Measurements from ENCODE around the gene RTN4. TPM values are rescaled to one million over a fixed set of nuclear protein-coding genes. Genes with fewer than 3 reads are reported as not detected.

The RTN4 gene
- total RNA-seq, 1 experiment from 2014 or later, result 513 TPM

GRCh38 chr2:55085113-55086040 lies 35.1 kb upstream of the RTN4 start:
- BruUV-seq (replicated peaks), result no TSS peak
- H3K27ac ChIP-seq (ENCODE audit: low read length), result no peak overlapping the region
- ChIA-PET CTCF (no interaction called here), POLR2A (no interaction called here)
- ATAC-seq (no peak), DNase-seq (ENCODE audit: low read depth, low spot score) (no peak)
- no peak for TF ChIP-seq POLR2AphosphoS5 (IDR thresholded peaks at IDR 0.05; ENCODE audit: low read depth, low read length)
- TF ChIP-seq REST (IDR thresholded peaks at IDR 0.05; ENCODE audit: insufficient read depth in 1 of 2, low read depth in 2 of 2, low read length in 1 of 2), result no peak
- no peaks in the 10 kb centered on the region for H3K36me3 ChIP-seq (ENCODE audit: control insufficient read depth, insufficient read depth, low read length)
- in situ Hi-C loops (cut with HindIII; ENCODE audit: low pct_unique_long_range_greater_than_20kb, low sequenced_read_pairs), result no loop called here
- H3K27me3 ChIP-seq (ENCODE audit: control insufficient read depth, insufficient read depth, low read length), result no peaks in the 10 kb centered on the region
- H3K4me3 ChIP-seq (ENCODE audit: low read depth in 2 of 2, low read length in 2 of 2), result no peak overlapping the region
- H3K4me1 ChIP-seq (ENCODE audit: control insufficient read depth, insufficient read depth, low read length), result no peaks in the 10 kb centered on the region
- intact Hi-C loops (cut with micrococcal nuclease; ENCODE audit: unreplicated experiment), result no loop called here
- no peaks in the 10 kb centered on the region for H3K9me3 ChIP-seq (ENCODE audit: control insufficient read depth, insufficient read depth, low read depth, low read length)

DNA sequence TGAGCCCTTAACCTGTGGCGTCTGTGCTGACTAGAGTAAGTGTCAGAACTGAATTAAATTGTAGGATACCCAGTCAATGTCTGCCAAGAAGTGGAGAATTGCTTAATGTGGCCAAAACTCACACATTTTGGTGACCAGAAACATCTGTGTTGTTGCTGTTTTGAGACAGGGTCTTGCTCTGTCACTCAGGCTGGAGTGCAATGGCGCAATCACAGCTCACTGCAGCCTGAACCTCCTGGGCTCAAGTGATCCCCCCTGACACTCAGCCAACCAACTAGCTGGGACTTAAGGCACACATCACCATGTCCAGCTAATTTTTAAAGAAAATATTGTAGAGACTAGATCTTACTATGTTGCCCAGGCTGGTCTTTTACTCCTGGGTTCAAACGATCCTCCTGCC lies 34.4 kb upstream of the RTN4 start:
- intact Hi-C loops (cut with micrococcal nuclease; ENCODE audit: unreplicated experiment) (no loop called here), in situ Hi-C loops (cut with HindIII; ENCODE audit: low pct_unique_long_range_greater_than_20kb, low sequenced_read_pairs) (no loop called here)
- no peak for TF ChIP-seq REST (IDR thresholded peaks at IDR 0.05; ENCODE audit: insufficient read depth in 1 of 2, low read depth in 2 of 2, low read length in 1 of 2)
- no peak for TF ChIP-seq TCF7L2 (IDR thresholded peaks at IDR 0.05; ENCODE audit: low read depth, low read length)
- TF ChIP-seq POLR2AphosphoS5 (IDR thresholded peaks at IDR 0.05; ENCODE audit: low read depth, low read length), result no peak
- no peak for TF ChIP-seq CTCF (IDR thresholded peaks at IDR 0.05)
- no peak for TF ChIP-seq SIN3A (IDR thresholded peaks at IDR 0.05; ENCODE audit: borderline replicate concordance, insufficient read depth, low read depth, low read length)
- DNase-seq (ENCODE audit: low read depth, low spot score) (no peak), ATAC-seq (no peak)
- H3K4me3 ChIP-seq (ENCODE audit: low read depth in 2 of 2, low read length in 2 of 2), result no peak overlapping the region
- no peak overlapping the region for H3K27ac ChIP-seq (ENCODE audit: low read length)
- no TSS peak for BruUV-seq (replicated peaks)
- CTCF ChIA-PET, result no interaction called here
- no peaks in the 10 kb centered on the region for H3K27me3 ChIP-seq (ENCODE audit: control insufficient read depth, insufficient read depth, low read length)
- H3K36me3 ChIP-seq (ENCODE audit: control insufficient read depth, insufficient read depth, low read length), result no peaks in the 10 kb centered on the region
- POLR2A ChIA-PET, result no interaction called here
- no peaks in the 10 kb centered on the region for H3K9me3 ChIP-seq (ENCODE audit: control insufficient read depth, insufficient read depth, low read depth, low read length)
- H3K4me1 ChIP-seq (ENCODE audit: control insufficient read depth, insufficient read depth, low read length), result no peaks in the 10 kb centered on the region

All from Panc1 (cell line).